ENCODE measurements around the gene DLGAP4. TPM values are rescaled to one million over a fixed set of nuclear protein-coding genes. Genes with fewer than 3 reads are reported as not detected.

DLGAP4 gene
- total RNA-seq, 1 donor from 2014 or later: 172 TPM

DNA sequence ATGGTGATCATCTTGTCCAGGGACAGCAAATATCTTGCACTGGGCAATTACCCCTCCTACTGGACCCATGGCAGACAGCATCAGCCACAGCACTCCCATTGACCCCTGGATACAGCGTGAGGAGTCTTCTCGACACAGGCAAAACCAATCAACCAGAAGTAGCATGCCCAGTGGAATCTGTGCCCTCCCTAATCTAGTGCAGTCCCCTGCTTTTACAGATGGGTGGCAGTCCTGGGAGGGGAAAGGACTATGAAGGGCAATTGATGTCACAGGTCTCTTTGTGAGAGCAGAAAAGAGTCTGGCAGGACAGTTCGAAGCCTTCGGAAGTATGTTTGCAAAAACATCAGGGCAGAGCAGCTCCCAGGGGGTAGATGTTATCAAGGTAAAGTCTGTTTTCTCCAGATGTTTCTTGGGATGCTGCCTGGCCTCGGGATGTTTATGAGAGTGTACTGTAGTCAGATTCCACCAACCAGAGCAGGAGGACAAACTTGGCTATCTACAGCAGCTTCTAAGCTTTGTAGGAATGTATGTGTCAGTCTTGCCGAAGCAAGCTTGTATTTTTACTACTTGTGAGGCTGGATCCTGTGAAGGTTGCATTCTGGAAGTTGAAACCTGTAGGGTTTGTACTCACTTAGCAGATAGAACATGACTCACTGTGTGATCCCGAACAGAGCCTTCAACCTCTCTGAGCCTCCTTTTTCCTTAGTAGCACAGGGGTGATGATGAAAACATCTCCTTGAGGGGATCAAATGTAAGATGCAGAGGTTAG, 172.2 kb downstream of the DLGAP4 start:
- Mint-ChIP-seq H3K27me3 (ENCODE audit: unreplicated experiment) (peaks cover 7% of the 10 kb centered on the region), H3K27ac (ENCODE audit: unreplicated experiment) (peak overlapping the region; percentile 26), H3K9me3 (ENCODE audit: unreplicated experiment) (no peaks in the 10 kb centered on the region), H3K4me3 (ENCODE audit: unreplicated experiment) (peak overlapping the region; percentile 65), H3K36me3 (ENCODE audit: low read depth, unreplicated experiment) (peaks cover 17% of the 10 kb centered on the region), H3K4me1 (ENCODE audit: unreplicated experiment) (peaks cover 45% of the 10 kb centered on the region)
- no peak for DNase-seq (ENCODE audit: low spot score)
- TF ChIP-seq, protein P1, sequence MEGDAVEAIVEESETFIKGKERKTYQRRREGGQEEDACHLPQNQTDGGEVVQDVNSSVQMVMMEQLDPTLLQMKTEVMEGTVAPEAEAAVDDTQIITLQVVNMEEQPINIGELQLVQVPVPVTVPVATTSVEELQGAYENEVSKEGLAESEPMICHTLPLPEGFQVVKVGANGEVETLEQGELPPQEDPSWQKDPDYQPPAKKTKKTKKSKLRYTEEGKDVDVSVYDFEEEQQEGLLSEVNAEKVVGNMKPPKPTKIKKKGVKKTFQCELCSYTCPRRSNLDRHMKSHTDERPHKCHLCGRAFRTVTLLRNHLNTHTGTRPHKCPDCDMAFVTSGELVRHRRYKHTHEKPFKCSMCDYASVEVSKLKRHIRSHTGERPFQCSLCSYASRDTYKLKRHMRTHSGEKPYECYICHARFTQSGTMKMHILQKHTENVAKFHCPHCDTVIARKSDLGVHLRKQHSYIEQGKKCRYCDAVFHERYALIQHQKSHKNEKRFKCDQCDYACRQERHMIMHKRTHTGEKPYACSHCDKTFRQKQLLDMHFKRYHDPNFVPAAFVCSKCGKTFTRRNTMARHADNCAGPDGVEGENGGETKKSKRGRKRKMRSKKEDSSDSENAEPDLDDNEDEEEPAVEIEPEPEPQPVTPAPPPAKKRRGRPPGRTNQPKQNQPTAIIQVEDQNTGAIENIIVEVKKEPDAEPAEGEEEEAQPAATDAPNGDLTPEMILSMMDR (IDR thresholded peaks at IDR 0.05; ENCODE audit: unreplicated experiment): no peak

DNA sequence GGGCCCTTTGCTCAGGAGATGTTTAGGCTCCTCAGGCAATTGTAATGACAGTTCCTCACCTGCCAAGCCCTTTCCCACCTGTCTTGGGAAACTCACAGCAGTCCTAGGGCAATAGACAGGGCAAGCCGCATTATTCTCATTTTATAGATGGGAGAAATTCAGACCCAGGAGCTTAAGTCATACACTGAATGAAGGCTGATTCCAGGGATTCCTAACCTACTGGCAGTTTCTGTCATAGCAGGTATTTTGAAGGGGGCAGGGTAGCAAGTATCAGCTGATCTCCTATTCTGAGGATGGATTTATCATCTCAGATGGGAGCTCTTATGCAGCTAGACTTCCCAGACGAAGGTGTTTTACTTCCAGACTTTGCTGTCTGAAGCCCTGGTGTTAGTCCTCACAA, 173.8 kb downstream of the DLGAP4 start:
- H3K4me3 Mint-ChIP-seq (ENCODE audit: unreplicated experiment): no peak overlapping the region
- no peak for DNase-seq (ENCODE audit: low spot score)
- peaks cover 7% of the 10 kb centered on the region for H3K27me3 Mint-ChIP-seq (ENCODE audit: unreplicated experiment)
- peak overlapping the region; percentile 52 for H3K27ac Mint-ChIP-seq (ENCODE audit: unreplicated experiment)
- H3K9me3 Mint-ChIP-seq (ENCODE audit: unreplicated experiment): no peaks in the 10 kb centered on the region
- peaks cover 40% of the 10 kb centered on the region for H3K4me1 Mint-ChIP-seq (ENCODE audit: unreplicated experiment)
- H3K36me3 Mint-ChIP-seq (ENCODE audit: low read depth, unreplicated experiment): peaks cover 13% of the 10 kb centered on the region
- TF ChIP-seq, protein P1 (IDR thresholded peaks at IDR 0.05; ENCODE audit: unreplicated experiment): peak; percentile 11

DNA sequence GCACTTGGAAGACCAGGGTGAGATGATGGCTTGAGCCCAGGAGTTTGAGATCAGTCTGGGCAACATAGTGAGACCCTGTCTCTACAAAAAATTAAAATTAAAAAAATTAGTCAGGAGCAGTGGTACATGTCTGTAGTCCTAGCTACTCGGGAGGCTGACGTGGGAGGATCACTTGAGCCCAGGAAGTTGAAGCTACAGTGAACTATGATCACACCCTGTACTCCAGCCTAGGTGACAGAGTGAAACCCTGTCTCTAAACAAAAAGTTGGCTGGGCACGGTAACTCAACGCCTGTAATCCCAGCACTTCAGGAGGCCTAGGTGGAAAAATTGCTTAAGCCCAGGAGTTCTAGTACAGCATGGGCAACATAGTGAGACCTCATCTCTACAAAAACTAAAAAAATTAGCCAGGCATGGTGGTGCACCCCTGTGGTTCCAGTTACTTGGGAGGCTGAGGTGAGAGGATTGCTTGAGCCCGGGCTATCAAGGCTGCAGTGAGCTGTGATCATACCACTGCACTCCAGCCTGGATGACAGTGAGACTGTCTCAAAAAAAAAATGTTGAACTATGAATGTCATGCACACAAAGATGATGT, 174.4 kb downstream of the DLGAP4 start:
- peaks cover 5% of the 10 kb centered on the region for H3K27me3 Mint-ChIP-seq (ENCODE audit: unreplicated experiment)
- peaks cover 41% of the 10 kb centered on the region for H3K4me1 Mint-ChIP-seq (ENCODE audit: unreplicated experiment)
- no peak overlapping the region for H3K4me3 Mint-ChIP-seq (ENCODE audit: unreplicated experiment)
- TF ChIP-seq, protein P1 (IDR thresholded peaks at IDR 0.05; ENCODE audit: unreplicated experiment): no peak
- no peak for DNase-seq (ENCODE audit: low spot score)
- H3K36me3 Mint-ChIP-seq (ENCODE audit: low read depth, unreplicated experiment): peaks cover 13% of the 10 kb centered on the region
- H3K9me3 Mint-ChIP-seq (ENCODE audit: unreplicated experiment): no peaks in the 10 kb centered on the region
- peak overlapping the region; percentile 52 for H3K27ac Mint-ChIP-seq (ENCODE audit: unreplicated experiment)

DNA sequence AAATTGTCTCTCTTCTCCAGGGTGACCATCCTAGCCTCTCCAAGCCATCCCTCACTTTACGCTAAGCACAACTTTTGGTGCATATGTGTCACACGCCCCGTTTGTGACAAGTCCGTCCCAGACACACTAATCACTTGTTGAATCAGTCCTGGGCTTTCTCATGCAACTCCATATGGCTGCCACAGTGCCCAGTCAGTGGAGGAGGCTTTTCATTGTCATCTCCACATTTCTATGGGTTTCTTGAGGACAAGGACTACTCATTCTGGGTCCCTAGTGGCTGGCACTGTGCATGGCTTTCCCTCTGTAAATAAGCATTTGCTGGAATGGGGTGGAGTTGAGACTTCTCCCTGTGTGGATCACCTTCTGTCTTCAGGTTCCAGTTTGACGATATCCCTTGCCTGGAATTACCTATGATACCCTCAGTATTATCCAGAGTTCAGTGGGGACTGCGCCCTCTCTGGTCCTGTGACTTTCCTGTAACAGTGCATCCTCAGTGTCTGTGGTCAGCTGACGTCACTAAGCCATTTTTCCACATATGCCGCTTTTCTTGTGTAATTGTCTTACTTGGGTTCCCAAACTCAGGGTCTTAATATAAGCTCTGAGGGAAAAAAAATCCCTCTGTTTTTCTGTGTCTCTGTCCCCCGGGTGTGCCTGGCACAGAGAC, 175.4 kb downstream of the DLGAP4 start:
- peaks cover 5% of the 10 kb centered on the region for H3K27me3 Mint-ChIP-seq (ENCODE audit: unreplicated experiment)
- H3K36me3 Mint-ChIP-seq (ENCODE audit: low read depth, unreplicated experiment): peaks cover 20% of the 10 kb centered on the region
- peaks cover 50% of the 10 kb centered on the region for H3K4me1 Mint-ChIP-seq (ENCODE audit: unreplicated experiment)
- no peak overlapping the region for H3K4me3 Mint-ChIP-seq (ENCODE audit: unreplicated experiment)
- no peaks in the 10 kb centered on the region for H3K9me3 Mint-ChIP-seq (ENCODE audit: unreplicated experiment)
- TF ChIP-seq, protein P1 (IDR thresholded peaks at IDR 0.05; ENCODE audit: unreplicated experiment): peak; percentile 6
- no peak overlapping the region for H3K27ac Mint-ChIP-seq (ENCODE audit: unreplicated experiment)
- no peak for DNase-seq (ENCODE audit: low spot score)

Data from endothelial cell (in vitro differentiated cells).